Epidermal melanocyte (primary cell): ENCODE results near the gene EEPD1.

Experiments used
- DNase-seq: peaks from one replicate; pipeline ENCODE4 v3.0.0; 2011; ENCODE audit warnings: low spot score; ENCODE audit not compliant: insufficient read length

EEPD1 gene

DNA sequence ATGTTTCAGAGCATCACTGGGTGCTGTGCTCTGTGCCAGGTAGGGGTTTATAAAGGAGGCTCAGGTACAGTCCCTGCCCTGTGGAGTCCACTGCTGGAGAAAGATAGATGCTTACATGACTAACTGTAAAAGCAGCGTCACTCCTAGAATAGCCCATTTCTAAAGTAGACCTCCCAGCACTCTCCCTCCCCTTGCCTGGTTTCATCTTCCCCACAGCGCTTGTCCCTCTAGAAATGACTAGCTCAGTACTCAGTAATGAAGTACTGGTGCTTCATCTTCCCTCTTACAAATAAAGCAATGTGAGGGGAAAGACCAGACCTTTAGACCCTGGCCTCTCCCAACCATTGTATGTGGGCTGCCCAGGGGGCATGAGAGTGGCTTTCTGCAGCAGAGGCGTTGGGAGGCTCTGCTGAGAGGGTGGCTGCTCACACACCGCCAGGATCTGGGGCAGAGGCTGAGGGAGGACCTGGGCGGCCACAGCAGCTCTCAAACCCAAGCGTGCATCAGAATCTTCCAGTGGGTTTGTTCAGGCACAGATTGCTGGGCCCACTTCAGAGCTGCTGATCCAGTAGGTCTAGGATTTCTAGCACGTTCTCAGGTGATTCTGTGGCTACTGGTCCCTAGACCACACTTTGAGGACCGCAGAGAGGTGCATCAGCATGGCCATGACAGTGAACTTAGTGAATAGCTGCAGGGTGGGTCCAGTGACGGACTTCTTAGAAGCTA is 126.3 kb downstream of the EEPD1 start:
- no peak for DNase-seq

DNA sequence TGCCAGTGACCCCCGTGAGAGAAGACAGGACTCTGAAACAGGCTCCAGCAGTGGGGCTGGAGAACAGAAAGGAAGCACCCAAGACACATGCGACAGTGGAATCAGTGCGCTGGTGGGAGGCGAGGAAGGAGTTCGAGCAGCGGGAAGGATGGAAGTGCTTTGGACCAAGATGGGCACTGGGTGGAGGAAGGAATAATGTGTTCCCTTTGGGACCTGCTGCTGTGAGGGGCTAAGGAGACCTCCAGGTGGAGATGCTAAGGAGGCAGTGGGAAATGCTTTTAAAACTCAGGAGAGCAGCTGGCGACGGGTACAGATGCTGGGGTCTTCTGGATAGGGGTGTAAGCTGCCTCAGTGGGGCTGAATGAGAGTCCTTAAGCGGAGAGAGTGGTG is 126.9 kb downstream of the EEPD1 start:
- no peak for DNase-seq

DNA sequence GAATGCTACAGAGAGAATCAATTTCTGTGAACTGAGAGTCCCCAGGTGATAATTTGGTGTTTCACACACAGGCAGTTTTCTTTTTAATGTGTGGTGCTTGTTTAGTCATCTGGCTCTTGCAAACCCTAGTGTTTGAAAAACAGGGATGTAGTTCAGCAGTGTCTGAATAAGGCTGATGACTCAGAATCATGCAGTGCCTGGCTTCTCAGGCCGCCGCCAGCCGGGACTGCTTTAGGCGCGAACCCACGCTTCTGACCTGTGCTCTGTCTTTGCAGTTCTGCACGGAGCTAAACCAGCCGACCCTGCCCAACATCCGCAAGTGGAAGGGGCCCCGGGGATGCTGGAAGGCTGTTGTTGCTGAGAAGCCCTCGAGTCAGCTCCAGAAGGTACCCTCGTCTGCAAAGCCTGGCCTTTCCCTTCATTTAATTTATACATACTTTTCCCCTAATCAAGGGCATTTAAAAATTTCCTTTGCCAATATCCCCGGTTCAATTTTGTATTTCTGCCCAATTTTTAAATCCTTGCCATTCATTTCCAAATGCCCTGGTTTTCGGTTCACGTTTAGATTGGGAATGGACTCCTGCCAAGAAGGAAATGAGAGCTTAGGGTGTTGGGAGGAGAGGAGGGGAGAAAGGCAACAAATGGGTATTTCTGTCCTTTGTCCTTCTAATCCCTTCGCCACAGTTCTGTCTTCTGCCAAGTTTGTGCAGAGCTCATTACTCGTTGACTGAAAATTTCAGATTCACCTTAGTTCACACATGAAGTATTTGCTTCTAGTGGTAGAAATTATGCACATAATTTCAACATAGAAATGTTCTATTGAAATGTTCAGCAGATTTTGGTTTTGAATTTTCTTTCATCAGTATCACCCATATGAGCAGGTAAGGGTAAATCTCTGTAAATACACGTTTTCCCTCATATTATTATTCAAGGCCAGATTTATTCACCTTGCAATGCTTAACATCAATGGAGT is 128.1 kb downstream of the EEPD1 start:
- DNase-seq = peak; percentile 57

DNA sequence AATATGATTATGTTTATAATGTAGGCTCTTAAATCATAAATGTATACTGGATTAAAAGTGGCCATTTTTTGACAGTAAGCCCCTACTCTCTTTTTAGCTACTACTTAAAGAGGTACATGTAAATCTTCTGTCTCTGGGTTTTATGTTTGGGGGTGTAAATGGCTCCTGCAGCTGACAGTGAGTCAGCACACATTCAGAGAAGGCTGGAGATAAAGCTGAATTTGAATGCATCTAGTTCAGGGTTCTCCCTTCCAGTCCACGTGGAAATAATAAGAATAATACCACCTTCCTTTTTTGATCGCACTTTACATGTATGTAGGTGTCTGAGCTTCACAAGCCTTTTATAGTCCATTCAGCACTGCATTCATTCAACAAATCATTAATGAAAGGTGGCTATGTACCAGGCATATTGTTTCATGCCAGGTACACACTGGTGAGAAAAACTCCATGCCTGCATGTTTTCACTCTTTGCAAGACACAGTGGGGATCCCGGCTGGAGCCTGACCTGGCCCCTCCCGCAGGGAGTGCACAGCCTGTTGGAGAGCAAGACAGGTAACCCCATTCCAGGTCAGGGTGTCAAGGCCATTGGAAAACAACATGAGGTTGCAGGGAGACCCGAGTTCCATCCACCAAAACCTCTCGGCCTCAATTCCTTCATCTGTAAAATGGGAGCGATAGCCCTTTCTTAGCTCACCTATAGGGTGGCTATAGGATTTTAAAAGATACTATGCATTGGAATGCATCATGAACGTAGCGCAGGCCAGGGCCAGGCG is 129.1 kb downstream of the EEPD1 start:
- no peak for DNase-seq

DNA sequence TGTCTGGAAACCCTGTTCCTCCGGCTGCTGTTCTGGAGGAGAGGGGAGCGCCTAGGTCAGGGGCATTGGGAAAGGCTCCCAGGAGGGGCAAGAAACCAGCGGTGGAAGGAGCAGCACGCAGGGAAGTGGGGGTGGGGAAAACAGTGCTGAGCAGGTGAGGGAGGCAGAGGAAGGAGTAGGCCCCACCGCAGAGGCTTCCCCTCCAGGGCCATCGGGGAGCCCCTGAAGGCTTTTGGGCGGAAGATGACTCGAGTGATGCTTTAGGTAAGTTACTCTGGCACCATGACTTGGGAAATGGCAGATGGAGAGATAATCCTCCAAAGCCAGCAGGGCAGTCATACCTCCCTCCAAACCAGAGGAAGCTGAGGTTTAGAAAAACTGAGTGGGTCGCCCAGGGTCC is 130.1 kb downstream of the EEPD1 start:
- DNase-seq = no peak

- no peak for DNase-seq
Measured at GRCh38 chr7:36283711-36284130, 130.7 kb downstream of the EEPD1 start.

DNA sequence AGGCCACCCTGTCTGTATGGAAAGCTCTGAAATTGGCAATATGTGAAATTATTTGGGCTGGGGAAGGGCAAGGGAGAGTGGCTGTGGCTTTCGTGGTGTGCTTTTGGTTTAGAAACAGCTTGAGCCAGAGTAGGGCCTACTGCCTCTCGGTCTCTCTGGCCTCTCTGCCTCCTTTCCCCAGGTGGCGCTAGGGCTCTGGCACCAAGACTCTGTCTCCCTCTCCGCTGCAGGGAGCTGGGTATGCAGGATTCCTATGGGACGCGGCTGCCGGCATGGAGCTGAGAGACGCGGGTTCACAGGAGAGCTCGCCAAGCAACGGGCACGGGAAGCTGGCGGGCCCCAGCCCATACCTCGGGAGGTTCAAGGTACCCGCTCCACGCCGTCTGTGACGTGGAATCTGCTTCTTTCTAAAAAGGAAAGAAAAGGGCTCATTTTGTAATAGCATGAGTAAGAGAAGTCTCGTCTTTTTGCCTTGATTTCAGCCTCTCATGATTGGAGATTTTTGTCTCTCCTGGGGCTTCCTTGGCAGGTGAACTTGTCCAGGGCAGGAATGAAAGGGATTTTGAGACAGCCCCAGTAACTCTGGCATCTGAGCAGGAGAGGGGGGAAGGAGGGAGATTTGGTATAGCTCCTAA is 131.5 kb downstream of the EEPD1 start:
- DNase-seq = no peak

DNA sequence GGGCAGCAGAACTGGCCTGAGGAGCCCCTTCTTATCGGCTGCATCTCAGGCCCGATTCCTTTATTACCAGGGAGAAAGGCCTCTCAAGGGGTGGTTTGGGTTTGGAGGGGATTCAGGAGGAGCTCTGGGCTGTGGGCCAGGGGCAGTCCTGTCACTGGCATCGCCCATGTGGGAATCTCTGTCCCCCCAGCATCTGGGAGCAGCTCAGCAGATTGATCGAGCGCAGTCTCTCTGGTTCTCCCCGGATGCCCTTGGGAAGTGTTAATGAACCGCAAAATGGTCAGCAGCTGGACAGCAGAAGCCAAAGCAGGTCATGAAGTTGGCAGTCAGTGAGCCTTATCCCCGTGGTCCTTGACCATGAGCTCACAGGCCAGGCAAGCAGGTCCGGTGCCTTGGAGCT is 132.2 kb downstream of the EEPD1 start:
- DNase-seq = no peak

GRCh38 chr7:36286226-36286625 is 133.2 kb downstream of the EEPD1 start:
- DNase-seq = no peak

GRCh38 chr7:36286688-36287087 is 133.6 kb downstream of the EEPD1 start:
- DNase-seq = no peak

DNA sequence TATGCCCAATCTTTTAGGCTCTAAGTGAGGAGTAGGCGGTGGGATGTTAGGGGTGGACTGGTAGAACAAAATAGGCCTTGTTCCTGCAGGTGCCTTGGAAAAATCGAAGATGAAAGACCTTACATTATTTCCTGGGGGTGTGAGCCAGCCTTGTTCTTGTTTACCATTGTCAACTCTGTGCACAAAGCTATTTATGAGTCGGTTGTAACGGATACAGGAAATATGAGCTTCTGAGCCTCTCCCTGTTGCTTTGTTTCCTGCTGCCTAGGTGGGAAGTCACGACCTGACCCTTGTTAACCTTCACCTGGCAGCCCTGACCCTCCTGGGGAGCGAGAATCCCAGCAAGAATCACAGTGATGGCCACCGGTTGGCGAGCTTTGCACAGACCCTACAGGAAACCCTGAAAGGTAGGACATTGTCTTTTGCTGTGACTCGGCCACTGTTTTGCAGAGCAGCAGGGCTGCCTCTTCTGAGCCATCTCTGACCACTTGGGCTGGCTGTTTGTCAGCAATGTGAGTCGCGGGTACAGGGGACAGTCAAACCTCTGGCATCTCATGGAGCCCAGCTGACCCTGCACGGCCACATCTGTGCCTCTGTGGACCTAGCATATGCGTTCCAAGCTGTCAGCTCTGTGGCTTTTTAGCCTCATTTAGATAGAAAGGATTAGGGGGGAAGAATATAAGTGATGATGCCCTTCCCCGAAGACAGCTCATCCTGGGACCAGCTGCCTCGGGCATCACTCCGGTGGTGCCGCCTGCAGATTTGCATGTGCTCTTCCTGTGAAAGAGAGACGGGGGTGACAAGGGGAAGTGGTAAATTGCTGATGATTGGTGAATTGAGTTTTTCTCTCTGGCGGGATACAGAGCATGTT is 134.6 kb downstream of the EEPD1 start:
- DNase-seq = no peak

GRCh38 chr7:36288501-36288900 is 135.4 kb downstream of the EEPD1 start:
- DNase-seq = no peak

DNA sequence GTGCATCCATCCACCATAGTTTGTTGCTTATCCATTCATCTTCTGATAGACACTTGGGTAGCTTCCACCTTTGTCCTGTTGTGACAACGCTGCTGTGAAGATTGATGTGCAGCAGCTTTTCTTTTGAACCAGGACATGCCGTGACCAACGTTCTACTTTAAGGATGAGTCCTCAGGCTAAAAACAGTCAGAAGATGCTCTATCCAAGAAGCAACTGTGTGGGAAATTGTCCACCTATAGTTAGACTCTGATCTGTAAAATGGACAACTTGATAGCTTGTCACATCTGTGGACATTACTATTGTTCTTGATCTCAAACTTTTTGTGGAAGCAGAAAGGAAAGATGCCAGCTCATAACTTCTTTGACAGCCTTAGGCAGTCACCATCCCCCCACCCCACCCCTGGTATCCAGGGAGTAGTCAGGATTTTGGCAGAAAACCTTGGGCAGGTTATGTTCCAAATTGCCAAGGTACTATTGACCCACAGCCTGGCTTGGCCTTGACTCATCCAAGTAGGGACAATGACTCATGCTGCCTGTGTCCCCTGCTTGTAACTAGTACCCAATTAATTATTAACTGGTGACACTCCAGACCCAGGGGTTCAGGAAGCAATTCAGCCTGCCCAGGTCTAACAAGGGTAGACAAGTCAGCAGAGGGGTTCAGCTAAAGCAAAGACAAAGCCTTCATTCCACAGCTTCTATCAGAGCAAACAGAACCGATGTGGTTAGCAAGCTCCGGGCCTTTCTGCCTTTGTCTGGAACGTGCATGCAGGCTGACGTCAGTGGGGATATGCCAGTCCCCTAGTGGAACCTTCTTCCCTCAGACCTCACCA is 137.0 kb downstream of the EEPD1 start:
- DNase-seq = no peak

DNA sequence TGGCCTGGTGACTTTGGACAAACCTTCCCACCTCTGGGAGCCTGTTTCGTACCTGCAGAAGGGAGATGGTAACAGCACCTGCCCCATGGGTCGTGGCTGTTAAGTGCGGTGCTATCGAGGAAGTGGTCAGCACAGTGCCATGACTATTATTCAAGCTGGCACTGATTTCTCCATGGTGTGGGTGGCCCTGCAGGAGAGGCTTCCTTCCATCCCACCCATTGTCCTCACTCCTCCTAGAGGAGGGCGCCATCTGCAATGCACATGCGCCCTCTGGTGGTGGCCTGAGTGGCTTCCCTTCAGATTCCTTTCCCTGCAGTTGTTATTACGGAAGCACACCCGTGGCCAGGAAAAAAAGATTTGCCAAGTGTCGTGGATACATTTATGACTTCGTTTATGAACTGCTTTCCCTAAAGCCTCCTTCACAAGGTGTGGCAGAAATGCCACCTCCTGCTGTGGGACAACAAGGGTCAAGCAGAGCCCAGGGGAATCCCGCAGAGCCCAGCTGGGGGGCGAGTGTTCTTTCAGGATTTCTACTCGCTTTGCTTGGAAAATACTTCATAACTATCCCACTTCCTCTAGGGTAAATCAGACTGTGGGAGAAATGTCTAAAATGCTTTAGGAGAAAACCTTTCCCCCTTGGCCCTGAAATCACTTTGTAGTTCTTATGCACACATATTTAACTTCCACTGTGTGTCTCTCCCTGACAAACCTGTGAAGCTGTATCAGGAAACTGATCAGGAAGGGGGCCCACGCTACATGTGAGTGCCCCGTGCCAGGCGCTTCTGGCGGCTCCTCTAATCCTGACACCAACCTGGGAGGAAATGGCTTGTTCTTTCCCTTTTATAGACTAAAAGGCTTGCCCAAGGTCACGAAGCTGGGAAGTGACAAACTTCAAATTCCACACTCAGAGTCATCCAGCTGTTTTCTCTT is 138.6 kb downstream of the EEPD1 start:
- peak; percentile 91 for DNase-seq

GRCh38 chr7:36295090-36295489 is 142.0 kb downstream of the EEPD1 start:
- no peak for DNase-seq

GRCh38 chr7:36296284-36296683 is 143.2 kb downstream of the EEPD1 start:
- no peak for DNase-seq

- no peak for DNase-seq
Measured at GRCh38 chr7:36297364-36298009, 144.4 kb downstream of the EEPD1 start.

GRCh38 chr7:36298106-36298505 is 145.1 kb downstream of the EEPD1 start:
- no peak for DNase-seq
